ENCODE measurements around the gene WWC1. TPM values are rescaled to one million over a fixed set of nuclear protein-coding genes. Genes with fewer than 3 reads are reported as not detected.

WWC1 gene
- total and polyA plus RNA-seq, 10 of the 15 experiments (the other 5 are each of a cell fraction or from before 2014, with no cell fraction given), result 0.50 to 7.8 (median 2.5) TPM

- 100% methylated on average over 1 of the region's 1 CpG for WGBS (ENCODE audit: insufficient coverage, insufficient replicate concordance, low lambda C conversion rate, missing lambda C conversion rate)
- no peak for ATAC-seq
Observed at GRCh38 chr5:168274406-168274805, 17.0 kb upstream of the WWC1 start.

GRCh38 chr5:168275940-168276339 is 15.5 kb upstream of the WWC1 start:
- H3K4me2 ChIP-seq (ENCODE audit: control insufficient read depth, insufficient read depth), result no peak overlapping the region
- ChIA-PET CTCF (no interaction called here), SMC1A (ENCODE audit: uncharacterized antibody, unreplicated experiment) (no interaction called here), RAD21 (ENCODE audit: unreplicated experiment) (no interaction called here), POLR2A (no interaction called here)
- H3K9me3 ChIP-seq (replicated peaks; ENCODE audit: control insufficient read depth, insufficient read depth, low read length), result no peaks in the 10 kb centered on the region
- DNase-seq (ENCODE audit: low read depth, low spot score) (no peak), ATAC-seq (no peak), FAIRE-seq (no peak)
- intact Hi-C loops (cut with micrococcal nuclease; ENCODE audit: unreplicated experiment), result no loop called here
- no peak overlapping the region for H3K4me3 ChIP-seq
- 44% methylated on average over 5 of the region's 5 CpGs for WGBS (ENCODE audit: insufficient coverage, insufficient replicate concordance, low lambda C conversion rate, missing lambda C conversion rate)
- no peaks in the 10 kb centered on the region for H3K79me2 ChIP-seq (ENCODE audit: control insufficient read depth, insufficient read depth, low read length)
- BruUV-seq (replicated peaks), result no TSS peak
- no peak overlapping the region for H2AFZ ChIP-seq (ENCODE audit: control insufficient read depth, low read depth, low read length)
- no peaks in the 10 kb centered on the region for H3K4me1 ChIP-seq (ENCODE audit: control insufficient read depth, insufficient read depth, low read length)
- no peaks in the 10 kb centered on the region for H4K20me1 ChIP-seq (ENCODE audit: control insufficient read depth, insufficient read depth)
- in situ Hi-C loops (cut with MboI), result no loop called here
- H3K27ac ChIP-seq (ENCODE audit: control insufficient read depth, insufficient read depth), result no peak overlapping the region
- no peak overlapping the region for H3K9ac ChIP-seq (ENCODE audit: control insufficient read depth, insufficient read depth, low read length)
- H3K27me3 ChIP-seq (replicated peaks in 1 of 2; ENCODE audit: control insufficient read depth in 2 of 2, insufficient read depth in 2 of 2, low read length in 1 of 2), result peaks cover 0 to 2% of the 10 kb centered on the region in 2 experiments; a peak in 1 of 4 replicates
- H3K36me3 ChIP-seq (ENCODE audit: control insufficient read depth in 2 of 2, insufficient read depth in 2 of 2, low read length in 1 of 2), result no peaks in the 10 kb centered on the region
- TF ChIP-seq FOXK2 (IDR thresholded peaks at IDR 0.05) (no peak), ZSCAN29 (IDR thresholded peaks at IDR 0.05) (no peak), ZNF217 (IDR thresholded peaks at IDR 0.05) (no peak), RELB (IDR thresholded peaks at IDR 0.05; ENCODE audit: low read depth) (no peak), HSF1 (IDR thresholded peaks at IDR 0.05; ENCODE audit: low read depth, low read length) (no peak)

More at GRCh38 chr5:168274406-168274805, 17.0 kb upstream of the WWC1 start:
- ChIA-PET SMC1A (ENCODE audit: uncharacterized antibody, unreplicated experiment) (no interaction called here), RAD21 (ENCODE audit: unreplicated experiment) (no interaction called here), POLR2A (interaction anchor here (0.5 kb wide), 1 partner anchor 241 kb away, joined by 3 read pairs; no protein-coding TSS in a partner anchor), CTCF (no interaction called here)
- Histone ChIP-seq H3K4me3 (no peak overlapping the region), H3K79me2 (ENCODE audit: control insufficient read depth, insufficient read depth, low read length) (no peaks in the 10 kb centered on the region), H3K9me3 (replicated peaks; ENCODE audit: control insufficient read depth, insufficient read depth, low read length) (no peaks in the 10 kb centered on the region), H3K27ac (ENCODE audit: control insufficient read depth, insufficient read depth) (no peak overlapping the region), H3K4me2 (ENCODE audit: control insufficient read depth, insufficient read depth) (no peak overlapping the region), H4K20me1 (ENCODE audit: control insufficient read depth, insufficient read depth) (no peaks in the 10 kb centered on the region), H3K4me1 (ENCODE audit: control insufficient read depth, insufficient read depth, low read length) (peaks cover 3% of the 10 kb centered on the region), H2AFZ (ENCODE audit: control insufficient read depth, low read depth, low read length) (no peak overlapping the region), H3K27me3 (replicated peaks in 1 of 2; ENCODE audit: control insufficient read depth in 2 of 2, insufficient read depth in 2 of 2, low read length in 1 of 2) (peaks cover 0 to 2% of the 10 kb centered on the region in 2 experiments; a peak in 1 of 4 replicates), H3K36me3 (ENCODE audit: control insufficient read depth in 2 of 2, insufficient read depth in 2 of 2, low read length in 1 of 2) (no peaks in the 10 kb centered on the region), H3K9ac (ENCODE audit: control insufficient read depth, insufficient read depth, low read length) (no peak overlapping the region)
- in situ Hi-C loops (cut with MboI) (no loop called here), intact Hi-C loops (cut with micrococcal nuclease; ENCODE audit: unreplicated experiment) (no loop called here)
- FAIRE-seq, result no peak
- BruUV-seq (replicated peaks), result no TSS peak
- DNase-seq (ENCODE audit: low read depth, low spot score), result no peak
- TF ChIP-seq RUNX3 (IDR thresholded peaks at IDR 0.05; ENCODE audit: low read length), result no peak
- TF ChIP-seq EGR1 (IDR thresholded peaks at IDR 0.05; ENCODE audit: borderline replicate concordance in 1 of 2, low read depth in 2 of 2, low read length in 2 of 2), result no peak
- TF ChIP-seq EED (IDR thresholded peaks at IDR 0.05; ENCODE audit: low read depth), result no peak
- TF ChIP-seq BHLHE40 (IDR thresholded peaks at IDR 0.05; ENCODE audit: borderline replicate concordance in 1 of 2, low read depth in 2 of 2, low read length in 1 of 2), result no peak
- no peak for TF ChIP-seq ATF7 (IDR thresholded peaks at IDR 0.05; ENCODE audit: low read depth)
- no peak for TF ChIP-seq USF2 (IDR thresholded peaks at IDR 0.05; ENCODE audit: borderline replicate concordance, low read depth, low read length)
- TF ChIP-seq KDM1A (IDR thresholded peaks at IDR 0.05; ENCODE audit: borderline replicate concordance), result no peak
- TF ChIP-seq SMAD1 (IDR thresholded peaks at IDR 0.05; ENCODE audit: low read depth, partially characterized antibody), result no peak
- TF ChIP-seq TARDBP (IDR thresholded peaks at IDR 0.05; ENCODE audit: borderline replicate concordance), result no peak
- no peak for TF ChIP-seq CHD2 (IDR thresholded peaks at IDR 0.05; ENCODE audit: borderline replicate concordance, low read depth, low read length)
